HL-60 (cell line): ENCODE measurements around the gene C2CD4C.

Experiments
- DNase-seq, 2 experiments: peaks; one replicate each; pipeline ENCODE4 v3.0.0-alpha.2; 2010 to 2020; ENCODE audit warnings: low read depth in 1 of 2, low spot score in 1 of 2
- H3K27ac ChIP-seq: fragments of 250-450 bp; sonication (Bioruptor Pico); replicated peaks from 2 replicates; pipeline ENCODE4 v1.5.1; 2020; ENCODE audit warnings: mild to moderate bottlenecking, moderate library complexity
- H3K27me3 ChIP-seq: fragments of 250-450 bp; sonication (Bioruptor Pico); 2 replicates; pipeline ENCODE4 v1.5.1; 2021; ENCODE audit warnings: mild to moderate bottlenecking, moderate library complexity; ENCODE audit not compliant: insufficient read depth, poor library complexity, severe bottlenecking
- H3K4me3 ChIP-seq: replicated peaks from 2 replicates; pipeline ENCODE4 v1.5.1; 2011; ENCODE audit warnings: mild to moderate bottlenecking, control low read depth, low read length; ENCODE audit not compliant: insufficient read depth
- CTCF ChIP-seq: IDR thresholded peaks from one replicate; pipeline ENCODE4 v1.5.1; 2011; ENCODE audit warnings: low read length, control low read depth, inconsistent platforms; ENCODE audit not compliant: insufficient read depth
- GABPA ChIP-seq: IDR thresholded peaks from 2 replicates; pipeline ENCODE4 v1.6.1; 2012; ENCODE audit warnings: low read depth
- POLR2AphosphoS5 ChIP-seq: IDR thresholded peaks from 2 replicates; pipeline ENCODE4 v1.6.1; 2012; ENCODE audit warnings: low read depth
- REST ChIP-seq: IDR thresholded peaks from 2 replicates; pipeline ENCODE4 v1.6.1; 2012; ENCODE audit warnings: low read depth; ENCODE audit not compliant: insufficient replicate concordance
- SPI1 ChIP-seq: IDR thresholded peaks from 2 replicates; pipeline ENCODE4 v1.6.1; 2012; ENCODE audit warnings: low read depth, mild to moderate bottlenecking, borderline replicate concordance

C2CD4C gene

GRCh38 chr19:391207-391557 lies 17.8 kb downstream of the C2CD4C start:
- Histone ChIP-seq H3K27ac (no peak overlapping the region), H3K27me3 (no peaks in the 10 kb centered on the region), H3K4me3 (no peak overlapping the region)
- TF ChIP-seq CTCF (no peak), SPI1 (no peak), REST (no peak), GABPA (no peak), POLR2AphosphoS5 (no peak)
- DNase-seq = no peak

- H3K4me3 ChIP-seq = no peak overlapping the region
- no peak for DNase-seq
- H3K27me3 ChIP-seq = no peaks in the 10 kb centered on the region
- no peak for TF ChIP-seq REST
- no peak for TF ChIP-seq POLR2AphosphoS5
- TF ChIP-seq SPI1 = no peak
- no peak for TF ChIP-seq GABPA
- no peak for TF ChIP-seq CTCF
- H3K27ac ChIP-seq = no peak overlapping the region
Observed at GRCh38 chr19:390386-391206, 18.4 kb downstream of the C2CD4C start.

DNA sequence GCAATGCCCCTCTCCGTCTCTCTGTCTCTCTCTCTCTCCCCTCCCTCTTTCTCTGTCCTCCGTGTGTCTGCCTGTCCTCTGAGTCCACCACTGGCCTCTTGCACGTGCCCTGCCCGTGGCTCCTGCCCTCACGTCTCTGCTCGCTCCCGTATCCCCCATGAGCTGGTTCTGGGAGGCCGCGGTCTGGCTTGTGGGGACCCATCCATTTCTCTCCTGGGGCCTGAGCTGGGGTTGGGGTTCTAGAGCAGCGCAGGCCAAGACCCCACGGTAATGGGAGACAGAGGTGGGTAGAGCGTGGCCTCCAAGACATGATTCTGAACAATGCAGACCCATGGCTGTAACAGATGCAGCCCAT lies 19.0 kb downstream of the C2CD4C start:
- TF ChIP-seq REST = no peak
- no peak for TF ChIP-seq GABPA
- TF ChIP-seq SPI1 = no peak
- no peak for TF ChIP-seq CTCF
- TF ChIP-seq POLR2AphosphoS5 = no peak
- DNase-seq = no peak

More for the DNA sequence above, 19.0 kb downstream of the C2CD4C start:
- Histone ChIP-seq H3K4me3 (no peak overlapping the region), H3K27ac (no peak overlapping the region), H3K27me3 (no peaks in the 10 kb centered on the region)
